Adrenal gland (tissue), 12 donors: Measurements from ENCODE around the gene ZNF33A. TPM values are rescaled to one million over a fixed set of nuclear protein-coding genes. Genes with fewer than 3 reads are reported as not detected.

Experiments used
- DNase-seq, 7 donors: peaks; one replicate each; pipeline ENCODE4 v3.0.0-alpha.2; 2019 to 2020
- H3K27ac ChIP-seq, 5 donors: fragments of 200-600 bp; sonication (generic) in 4 of 5; 1 replicate in 3 of 5; 2 replicates in 2 of 5; pipeline versions ENCODE4 v1.5.1 to v1.8.0; 2016 to 2020; ENCODE audit warnings: mild to moderate bottlenecking in 1 of 5
- H3K27me3 ChIP-seq: fragments of 200-600 bp; 2 replicates; pipeline ENCODE4 v1.8.0; 2021
- H3K36me3 ChIP-seq, 2 donors: fragments of 200-600 bp; replicated peaks in 1 of 2; 1 replicate in 1 of 2; 2 replicates in 1 of 2; pipeline versions ENCODE4 v1.5.1 to v1.8.0; 2018 to 2022
- H3K4me1 ChIP-seq, 2 donors: fragments of 200-600 bp; replicated peaks in 1 of 2; 1 replicate in 1 of 2; 2 replicates in 1 of 2; pipeline versions ENCODE4 v1.5.1 to v1.8.0; 2018 to 2021
- H3K4me3 ChIP-seq, 4 donors: fragments of 200-600 bp; sonication (generic) in 3 of 4; one replicate each; pipeline ENCODE4 v1.5.1; 2016 to 2018
- H3K9me3 ChIP-seq, 3 donors: fragments of 200-600 bp; sonication (generic) in 1 of 3; replicated peaks in 1 of 3; 1 replicate in 2 of 3; 2 replicates in 1 of 3; pipeline versions ENCODE4 v1.5.1 to v1.8.0; 2016 to 2021
- CTCF ChIP-seq, 6 experiments: fragments of 450-650 bp in 4 of 6; fragments of 200-600 bp in 2 of 6; sonication (generic) in 1 of 6; IDR thresholded peaks; 1 replicate in 5 of 6; 2 replicates in 1 of 6; pipeline versions ENCODE4 v1.5.1 to v1.8.0; 2016 to 2021; ENCODE audit warnings: antibody characterized with exemption in 6 of 6, mild to moderate bottlenecking in 2 of 6, moderate library complexity in 1 of 6
- POLR2A ChIP-seq, 2 donors: fragments of 450-650 bp; IDR thresholded peaks; one replicate each; pipeline ENCODE4 v1.6.1; 2017; ENCODE audit warnings: antibody characterized with exemption in 2 of 2, mild to moderate bottlenecking in 2 of 2, moderate library complexity in 1 of 2
- WGBS, 4 donors: extraction: QIAGEN DNeasy Blood & Tissue Kit in 2 of 4; methylation state at CpG; one replicate each; pipeline versions ENCODE4 v1.1.5 to v1.1.7; 2013 to 2017; 5-methylcytosine and 5-hydroxymethylcytosine counted together
- intact Hi-C, 2 donors: fragments of 100-400 bp; cut with DNase I; formaldehyde crosslinking; loops; one replicate each; pipeline versions ENCODE4 v1.14.1 to v1.15.0; 2022 to 2023
- polyA plus RNA-seq, 3 donors: library from polyadenylated mRNA; stranded (reverse); fragments of 200-250 nt in 2 of 3; fragments of 350-450 nt in 1 of 3; fragmentation: Illumina TruSeq in 1 of 3; extraction: RNeasy Lipid Tissue Mini Kit (QIAGEN cat#74804) in 1 of 3; gene quantifications; one replicate each; pipeline ENCODE4 v1.2.3, GENCODE V29; 2013 to 2014
- total RNA-seq, 9 donors: library from RNA; depleted of rRNA in 4 of 9; stranded (reverse); fragments of >200 nt in 4 of 9; fragments of 120-200 nt in 1 of 9; fragmentation: NEBNext Ultra II Directional in 1 of 9; extraction: Animal tissue kit (Norgen Biotek cat#: 25700) in 1 of 9; gene quantifications; one replicate each; pipeline versions ENCODE4 v1.1.0 to v1.2.4, GENCODE V29; 2013 to 2023
- donor health status: healthy with polysubstance abuse.
- donor health status: Bipolar disorder and iron deficiency.
- donor health status: DM: yes; HTN: yes; CAD: no.
- donor health status: DM: no; HTN: no; CAD: no.
- donor health status: DM: no; HTN: no; CAD: no.
- donor health status: DM: yes; HTN: yes; CAD: no.

ZNF33A gene
- total and polyA plus RNA-seq, 12 donors, result 12.3 to 34.9 (median 25.6) TPM

GRCh38 chr10:38027986-38028385 lies 17.5 kb downstream of the ZNF33A start:
- 76 to 100% (median 97%) methylated on average over 1 of the region's 1 CpG for WGBS, 4 donors
- DNase-seq, result peak in 2 of 7 donors; percentile 20 to 26
- H3K4me3 ChIP-seq, result no peak overlapping the region
- peaks cover 3 to 6% of the 10 kb centered on the region in 2 donors for H3K4me1 ChIP-seq
- TF ChIP-seq CTCF (IDR thresholded peaks at IDR 0.05), result no peak
- TF ChIP-seq POLR2A (IDR thresholded peaks at IDR 0.05), result no peak
- intact Hi-C loops, result loop anchor here in 1 of 2 donors (10.0 kb wide), 1 partner anchor 53 kb away; the partner anchor contains the start of gene ZNF25
- no peaks in the 10 kb centered on the region for H3K27me3 ChIP-seq
- H3K9me3 ChIP-seq, result no peaks in the 10 kb centered on the region
- H3K27ac ChIP-seq, result no peak overlapping the region
- peaks cover 0 to 20% of the 10 kb centered on the region in 2 donors for H3K36me3 ChIP-seq

GRCh38 chr10:38032886-38033285 lies 22.4 kb downstream of the ZNF33A start:
- Histone ChIP-seq H3K27me3 (no peaks in the 10 kb centered on the region), H3K4me3 (peak overlapping the region in 1 of 4 donors; percentile 10), H3K36me3 (peaks cover 0 to 13% of the 10 kb centered on the region in 2 donors), H3K27ac (peak overlapping the region in 4 of 5 donors; percentile 28 to 87 (median 61)), H3K9me3 (no peaks in the 10 kb centered on the region), H3K4me1 (peaks cover 3 to 7% of the 10 kb centered on the region in 2 donors)
- peak in 5 of 7 donors; percentile 18 to 66 (median 35) for DNase-seq
- intact Hi-C loops, result no loop called here
- no peak for TF ChIP-seq POLR2A (IDR thresholded peaks at IDR 0.05)
- no peak for TF ChIP-seq CTCF (IDR thresholded peaks at IDR 0.05)
- WGBS, 4 donors, result 41 to 52% (median 42%) methylated on average over 5 of the region's 5 CpGs

- intact Hi-C loops, result no loop called here
- Histone ChIP-seq H3K4me3 (peak overlapping the region in 1 of 4 donors; percentile 16), H3K27ac (no peak overlapping the region), H3K4me1 (peaks cover 0 to 10% of the 10 kb centered on the region in 2 donors), H3K27me3 (no peaks in the 10 kb centered on the region), H3K9me3 (no peaks in the 10 kb centered on the region), H3K36me3 (peaks cover 0 to 9% of the 10 kb centered on the region in 2 donors)
- WGBS, 4 donors, result 87 to 96% (median 91%) methylated on average over 7 of the region's 7 CpGs
- DNase-seq, result no peak
- no peak for TF ChIP-seq POLR2A (IDR thresholded peaks at IDR 0.05)
- no peak for TF ChIP-seq CTCF (IDR thresholded peaks at IDR 0.05)
Measured at GRCh38 chr10:38038107-38038931, 27.8 kb downstream of the ZNF33A start.

GRCh38 chr10:38038932-38039245 lies 28.4 kb downstream of the ZNF33A start:
- H3K27me3 ChIP-seq, result no peaks in the 10 kb centered on the region
- H3K4me1 ChIP-seq, result peaks cover 0 to 10% of the 10 kb centered on the region in 2 donors
- intact Hi-C loops, result no loop called here
- no peaks in the 10 kb centered on the region for H3K9me3 ChIP-seq
- TF ChIP-seq POLR2A (IDR thresholded peaks at IDR 0.05) (no peak), CTCF (IDR thresholded peaks at IDR 0.05) (no peak)
- H3K4me3 ChIP-seq, result no peak overlapping the region
- H3K36me3 ChIP-seq, result peaks cover 0 to 8% of the 10 kb centered on the region in 2 donors
- DNase-seq, result no peak
- no peak overlapping the region for H3K27ac ChIP-seq
